Epidermal melanocyte (primary cell): ENCODE measurements around the gene CCT7.
A peak's percentile ranks its signal among the peaks of the same experiment; 100 is the strongest.

ENCODE experiments used
- DNase-seq: peaks from one replicate; pipeline ENCODE4 v3.0.0; 2011; ENCODE audit warnings: low spot score; ENCODE audit not compliant: insufficient read length

CCT7 gene

DNA sequence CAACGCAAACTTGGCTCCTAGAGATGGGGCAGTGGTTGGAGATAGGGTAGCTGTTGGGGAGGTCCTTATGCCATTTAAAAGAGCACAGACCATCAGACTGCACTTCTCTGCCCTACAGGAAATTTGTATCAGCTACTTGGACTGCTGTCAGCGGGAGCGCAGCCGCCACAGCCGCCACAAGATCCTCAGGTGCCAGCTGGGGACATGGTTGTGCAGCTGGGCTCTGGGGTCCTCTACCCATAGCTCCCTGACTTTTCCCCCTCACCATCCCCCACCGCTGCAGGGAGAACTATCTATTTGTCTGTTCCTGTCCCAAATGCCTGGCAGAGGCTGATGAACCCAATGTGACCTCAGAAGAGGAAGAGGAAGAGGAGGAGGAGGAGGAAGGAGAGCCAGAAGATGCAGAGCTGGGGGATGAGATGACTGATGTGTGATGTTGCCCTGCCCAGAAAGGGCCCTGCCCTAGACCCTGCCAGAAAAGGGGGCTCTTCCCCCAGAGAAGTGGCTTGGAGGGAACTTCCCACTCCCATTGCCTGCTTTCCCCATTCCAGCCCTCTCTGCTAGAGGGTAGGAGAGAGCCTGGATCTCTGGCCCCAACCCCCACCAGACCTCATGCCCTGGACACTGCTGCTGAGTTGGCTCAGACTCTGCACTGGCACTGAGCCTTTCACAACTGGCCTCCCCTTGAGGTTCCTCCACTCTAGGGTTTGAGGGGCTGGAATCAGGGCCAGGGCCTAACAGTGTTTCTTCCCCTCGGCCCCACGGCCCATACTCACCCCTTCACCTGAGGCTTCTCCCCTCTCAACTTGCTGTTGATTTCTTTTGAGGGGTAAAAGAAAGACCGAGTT is 8.4 kb upstream of the CCT7 start:
- DNase-seq: no peak

DNA sequence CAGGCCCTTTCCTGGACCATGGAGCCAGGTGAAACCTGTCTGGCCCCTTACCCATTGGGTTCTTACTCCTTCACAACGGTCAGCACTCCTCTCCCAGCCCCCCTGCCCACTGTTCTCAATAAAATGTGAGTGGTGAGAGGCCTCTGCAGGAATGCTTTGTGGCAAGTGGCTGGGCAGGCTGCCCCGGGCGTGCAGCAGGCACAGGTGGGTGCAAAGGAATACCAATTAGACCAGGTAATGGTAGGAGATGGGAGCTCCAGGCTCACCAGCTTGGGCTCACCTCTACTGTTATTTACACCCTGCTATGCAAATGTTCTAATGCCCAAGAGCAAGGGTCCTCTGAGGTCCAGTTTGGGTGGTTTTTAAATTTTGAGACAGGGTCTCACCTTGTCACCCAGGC is 7.0 kb upstream of the CCT7 start:
- DNase-seq: no peak

DNA sequence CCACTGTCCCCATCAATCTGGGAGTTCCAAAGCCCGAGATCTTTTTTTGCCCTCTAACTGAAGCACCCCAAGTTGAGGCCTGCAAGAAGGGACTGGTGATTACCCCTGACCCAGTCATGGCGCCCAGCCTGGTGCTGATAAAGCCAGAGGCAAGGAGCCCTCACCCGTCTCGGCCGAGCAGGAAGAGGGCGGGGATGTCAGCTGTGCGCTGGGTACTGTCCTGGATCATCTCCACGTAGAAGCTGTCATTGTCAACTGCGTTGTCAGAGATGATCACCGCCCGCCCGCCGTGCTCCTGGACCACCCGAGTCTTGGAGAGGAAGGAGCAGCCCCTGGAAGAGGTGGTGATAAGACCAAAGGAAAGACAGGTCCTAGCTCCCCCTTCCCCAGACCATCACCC is 5.5 kb upstream of the CCT7 start:
- no peak for DNase-seq

DNA sequence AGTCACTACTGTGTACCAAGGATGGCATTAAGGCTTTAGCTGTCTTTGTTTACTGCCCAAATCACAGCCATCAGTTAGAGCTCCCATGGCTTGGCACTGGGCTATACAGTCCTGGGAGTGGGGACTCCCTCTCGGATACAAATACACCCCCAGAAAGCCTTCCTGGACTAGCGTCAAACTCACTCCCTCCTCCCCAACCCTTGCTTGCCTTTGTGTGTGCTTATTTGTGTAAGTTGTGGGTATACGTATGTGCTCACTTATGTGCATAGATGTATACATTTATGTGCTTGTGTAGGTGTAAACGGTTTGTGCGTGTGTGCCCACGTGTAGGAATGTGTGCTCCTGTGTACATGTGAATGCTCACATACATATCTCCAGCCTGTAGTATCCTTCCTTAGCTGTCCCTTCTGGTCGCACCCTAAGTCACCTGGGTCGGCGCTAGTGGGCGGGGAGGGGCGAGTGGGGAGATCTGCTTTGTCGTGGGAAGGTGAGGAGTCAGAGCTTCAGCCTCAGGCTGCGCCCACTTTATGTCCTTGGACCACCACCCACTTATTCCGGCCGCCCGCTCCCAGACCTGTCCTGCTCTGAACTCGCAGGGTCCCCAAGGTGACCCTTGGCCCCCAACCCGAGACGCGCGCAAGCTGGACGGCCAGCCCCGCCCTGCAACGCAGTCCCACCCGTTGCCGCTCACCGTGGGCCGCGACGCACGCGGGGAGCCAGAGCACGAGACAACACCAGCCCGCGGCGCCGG is 1.5 kb upstream of the CCT7 start:
- no peak for DNase-seq

DNA sequence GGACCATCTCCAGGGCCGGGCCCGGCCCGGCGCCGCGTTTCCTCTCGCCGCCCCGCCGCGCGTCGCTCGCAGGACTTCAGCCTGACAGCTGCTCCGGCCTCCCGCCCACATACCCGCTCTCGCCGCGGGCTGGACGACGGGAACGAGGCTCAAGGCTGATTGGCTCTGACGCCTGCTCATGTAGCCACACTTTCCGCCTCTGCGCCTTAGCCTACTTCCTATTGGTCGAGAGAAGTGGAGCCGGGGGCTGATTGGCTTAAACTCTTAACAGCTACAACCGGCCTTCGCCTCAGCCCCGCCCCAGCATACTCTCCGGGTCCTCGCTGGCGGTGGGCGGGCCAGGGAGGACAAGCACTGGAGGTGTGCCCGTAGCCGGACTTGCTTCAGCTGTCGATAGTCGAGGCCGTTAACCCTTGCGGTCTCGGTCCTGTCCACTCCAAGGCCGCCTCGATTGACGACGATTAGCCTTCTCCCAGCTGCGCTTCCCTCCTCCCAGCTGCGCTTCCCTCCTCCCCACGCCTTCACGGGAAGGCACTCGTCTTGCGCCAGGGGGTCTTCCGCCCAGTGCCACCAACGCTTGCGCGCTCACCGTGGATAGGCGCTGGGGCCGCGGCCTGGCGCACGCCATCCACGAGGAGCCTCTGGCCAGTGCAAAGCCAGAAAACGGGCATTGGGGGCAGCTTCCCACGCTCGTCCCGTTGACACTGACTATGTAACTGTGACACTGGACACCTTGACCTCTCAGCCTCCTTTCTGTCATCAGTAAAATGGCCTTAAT is 765 bp upstream of the CCT7 start, which contains the start of gene PRADC1:
Gene PRADC1 (minus strand): TSS at position 86 of the 778 bp plus-strand sequence. CDS start 79 bp downstream, at position 7.
- DNase-seq: peak; percentile 97

DNA sequence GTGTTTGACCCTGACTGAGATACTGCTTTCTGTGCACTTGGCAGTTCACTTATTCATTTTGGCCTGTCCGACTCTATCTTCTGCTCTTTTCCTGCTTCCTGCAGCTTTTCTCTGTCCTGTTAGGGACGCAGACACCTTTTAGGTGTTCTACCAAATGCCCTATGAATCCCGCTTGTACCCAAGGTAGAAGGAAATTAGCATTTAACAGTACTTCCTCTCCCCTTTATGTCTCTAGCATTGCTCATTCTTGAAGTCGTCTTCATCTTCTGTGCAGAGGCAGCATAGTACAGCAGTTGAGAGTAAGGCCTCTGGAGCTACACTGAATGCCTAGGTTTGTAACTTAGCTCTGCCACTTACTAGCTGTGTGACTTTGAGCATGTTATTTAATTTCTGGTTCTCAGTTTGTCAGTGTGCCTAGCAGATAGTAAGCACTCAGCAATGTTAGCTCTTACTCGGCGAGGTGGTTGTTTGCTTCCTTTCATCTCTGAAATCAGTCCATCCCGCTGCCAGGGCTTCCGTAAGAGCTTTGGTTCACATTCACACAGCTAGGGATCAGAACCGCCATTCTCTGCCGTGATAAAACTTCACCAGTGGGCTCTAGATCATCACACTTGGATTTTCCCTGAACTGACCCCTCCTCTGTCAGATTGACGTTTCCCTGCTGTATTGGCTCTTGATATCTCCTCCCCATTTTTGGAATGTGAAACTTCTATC is 1.4 kb downstream of the CCT7 start:
- no peak for DNase-seq

DNA sequence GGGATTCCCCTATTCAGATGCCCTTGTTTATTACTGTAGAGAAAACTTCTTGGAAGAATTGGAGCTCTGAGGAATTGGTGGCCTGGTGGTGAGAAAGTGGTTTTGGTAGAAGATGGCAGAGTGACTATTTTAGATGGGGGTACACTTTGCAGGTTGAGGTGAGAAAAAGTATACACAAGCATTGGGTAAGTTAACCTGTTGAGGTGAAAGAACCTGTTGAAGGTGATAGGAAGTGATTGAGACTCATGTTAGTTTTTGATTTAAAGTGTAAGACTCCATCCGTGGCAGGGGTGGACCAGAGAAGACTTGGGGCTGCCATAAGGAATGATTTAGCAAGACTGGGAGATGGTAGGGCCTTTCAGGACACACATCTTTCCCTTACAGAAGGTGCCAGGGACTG is 3.1 kb downstream of the CCT7 start:
- DNase-seq: no peak

DNA sequence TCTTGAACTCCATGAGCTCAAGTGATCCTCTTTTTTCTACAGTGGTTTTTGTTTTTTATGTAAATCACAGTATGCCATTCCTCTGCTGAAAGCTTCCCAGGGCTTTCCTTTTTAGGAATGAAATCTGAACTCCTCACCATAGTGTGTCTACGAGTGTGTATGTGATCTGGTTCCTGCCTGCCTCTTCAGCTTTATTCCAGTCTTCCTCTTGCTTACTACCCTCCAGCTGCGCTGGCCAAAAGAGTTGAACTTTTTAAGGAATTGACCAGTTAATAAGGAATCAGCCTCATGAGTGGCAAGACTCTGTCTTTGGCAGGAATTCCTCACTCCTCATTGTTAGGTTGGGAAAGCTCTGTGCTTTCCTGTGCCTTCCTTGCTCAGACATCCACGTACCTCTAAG is 4.0 kb downstream of the CCT7 start:
- no peak for DNase-seq

DNA sequence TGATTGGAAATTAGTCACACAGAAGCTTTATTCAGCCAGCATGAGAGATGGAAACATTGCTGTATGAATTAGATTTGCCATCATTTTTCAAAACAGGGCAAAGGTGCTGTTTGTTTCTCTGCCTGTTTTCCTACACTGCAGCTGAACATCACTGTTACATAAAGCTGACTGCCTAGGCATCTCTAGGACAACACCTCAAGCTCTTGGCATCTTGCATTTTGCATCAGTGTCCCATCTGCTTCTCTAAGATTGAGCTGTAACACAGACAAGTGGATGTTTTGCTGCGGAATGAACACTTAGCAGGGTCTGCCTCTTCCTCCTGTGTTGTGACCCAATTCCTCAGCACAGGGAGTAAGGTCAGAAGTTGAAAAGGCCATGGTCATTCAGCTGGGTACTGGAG is 4.9 kb downstream of the CCT7 start:
- DNase-seq: no peak

DNA sequence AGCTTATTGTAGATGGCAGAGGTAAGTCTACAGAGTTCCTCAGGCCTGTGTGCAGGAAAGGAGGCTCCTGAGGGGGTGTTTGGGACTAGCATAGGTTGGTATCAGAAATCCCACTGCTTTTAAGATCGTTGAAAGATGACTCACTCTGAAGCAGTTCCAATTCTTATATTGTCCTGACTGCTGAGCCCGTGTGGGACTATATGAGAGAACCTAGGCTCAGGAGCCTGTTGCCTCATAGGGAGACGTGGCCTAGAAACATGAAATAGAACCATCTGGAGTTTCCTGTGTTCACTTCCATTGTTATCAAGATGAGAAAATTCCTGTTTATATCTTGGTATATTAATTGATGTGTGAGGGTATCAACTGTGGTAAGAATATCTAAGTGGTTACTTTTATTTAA is 5.7 kb downstream of the CCT7 start:
- DNase-seq: no peak

DNA sequence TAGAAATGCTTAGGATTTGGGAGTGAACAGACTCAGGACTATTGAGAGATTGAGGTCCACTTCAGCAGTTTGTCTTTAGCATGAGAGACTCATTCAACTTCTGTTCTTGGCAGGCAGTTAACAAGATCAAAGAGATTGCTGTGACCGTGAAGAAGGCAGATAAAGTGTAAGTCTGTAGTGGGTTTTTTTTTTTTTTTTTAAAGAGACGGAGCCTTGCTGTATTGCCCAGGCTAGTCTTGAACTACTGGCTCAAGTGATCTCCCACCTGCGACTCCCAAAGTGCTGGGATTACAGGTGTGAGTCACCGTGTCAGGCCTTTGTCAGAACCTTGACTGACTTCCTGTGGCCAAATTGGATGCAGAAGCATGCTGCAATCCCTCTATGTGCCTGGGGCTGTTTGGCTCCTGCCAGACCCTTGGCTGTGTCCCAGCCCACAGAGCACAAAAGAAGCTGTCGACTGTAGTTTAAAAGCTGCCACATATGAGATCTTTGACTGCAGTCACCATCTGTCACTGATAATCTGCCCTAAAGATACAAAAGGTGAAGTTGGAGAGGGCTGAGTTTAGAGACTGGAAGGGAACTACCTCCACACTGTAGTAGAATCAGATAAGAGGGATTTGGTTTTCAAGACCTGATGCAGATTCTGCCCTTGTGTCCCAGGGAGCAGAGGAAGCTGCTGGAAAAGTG is 9.9 kb downstream of the CCT7 start:
- DNase-seq: no peak

DNA sequence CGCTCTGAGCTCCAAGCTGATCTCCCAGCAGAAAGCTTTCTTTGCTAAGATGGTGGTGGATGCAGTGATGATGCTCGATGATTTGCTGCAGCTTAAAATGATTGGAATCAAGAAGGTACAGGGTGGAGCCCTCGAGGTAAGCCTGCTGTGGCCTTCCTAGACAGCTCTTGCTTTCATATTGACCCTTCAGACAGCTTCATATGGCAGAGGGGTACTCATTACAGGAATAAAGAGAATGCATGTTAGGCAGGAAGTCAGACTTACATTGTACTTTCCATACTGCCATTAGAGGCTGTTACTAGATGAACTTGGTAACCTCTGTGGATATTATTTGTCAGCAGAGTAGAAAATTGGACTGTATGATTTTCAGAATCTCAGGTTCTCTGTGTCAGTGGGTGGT is 10.5 kb downstream of the CCT7 start:
- no peak for DNase-seq

DNA sequence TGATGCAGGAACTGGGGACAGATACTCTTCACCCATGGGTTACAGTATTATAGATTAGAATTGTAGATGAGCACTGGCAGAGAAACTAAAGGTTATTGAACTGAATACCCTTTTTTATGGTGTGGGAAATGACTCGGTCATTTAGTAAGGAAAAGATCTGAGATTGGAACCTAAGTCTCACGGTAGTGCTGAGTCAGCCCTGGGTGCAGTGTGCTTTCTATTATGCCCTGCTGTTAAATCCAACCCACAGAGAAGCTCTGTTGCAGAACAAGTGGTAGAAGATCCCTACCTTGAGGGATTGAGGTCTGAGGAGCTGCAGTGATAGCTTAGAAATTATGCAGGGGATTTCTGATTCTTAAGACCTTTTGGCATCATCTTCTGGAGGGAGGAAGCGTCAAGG is 12.7 kb downstream of the CCT7 start:
- no peak for DNase-seq

DNA sequence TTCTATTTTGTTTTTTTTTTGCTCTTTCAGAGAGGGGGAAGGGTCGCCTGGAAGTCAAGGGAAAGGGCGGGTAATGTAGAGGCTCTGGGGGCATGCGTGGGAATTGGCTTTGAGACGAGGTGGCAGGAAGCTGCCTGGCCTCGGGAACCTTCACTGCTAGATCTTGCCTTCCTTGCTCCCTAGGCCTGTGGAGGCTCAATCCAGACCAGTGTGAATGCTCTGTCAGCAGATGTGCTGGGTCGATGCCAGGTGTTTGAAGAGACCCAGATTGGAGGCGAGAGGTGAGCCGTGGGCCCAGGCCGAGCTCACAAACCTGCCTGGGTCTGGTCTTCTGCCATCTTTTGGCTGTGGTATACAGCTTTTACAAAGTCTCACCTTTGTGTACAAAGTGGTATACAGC is 15.5 kb downstream of the CCT7 start:
- DNase-seq: no peak

DNA sequence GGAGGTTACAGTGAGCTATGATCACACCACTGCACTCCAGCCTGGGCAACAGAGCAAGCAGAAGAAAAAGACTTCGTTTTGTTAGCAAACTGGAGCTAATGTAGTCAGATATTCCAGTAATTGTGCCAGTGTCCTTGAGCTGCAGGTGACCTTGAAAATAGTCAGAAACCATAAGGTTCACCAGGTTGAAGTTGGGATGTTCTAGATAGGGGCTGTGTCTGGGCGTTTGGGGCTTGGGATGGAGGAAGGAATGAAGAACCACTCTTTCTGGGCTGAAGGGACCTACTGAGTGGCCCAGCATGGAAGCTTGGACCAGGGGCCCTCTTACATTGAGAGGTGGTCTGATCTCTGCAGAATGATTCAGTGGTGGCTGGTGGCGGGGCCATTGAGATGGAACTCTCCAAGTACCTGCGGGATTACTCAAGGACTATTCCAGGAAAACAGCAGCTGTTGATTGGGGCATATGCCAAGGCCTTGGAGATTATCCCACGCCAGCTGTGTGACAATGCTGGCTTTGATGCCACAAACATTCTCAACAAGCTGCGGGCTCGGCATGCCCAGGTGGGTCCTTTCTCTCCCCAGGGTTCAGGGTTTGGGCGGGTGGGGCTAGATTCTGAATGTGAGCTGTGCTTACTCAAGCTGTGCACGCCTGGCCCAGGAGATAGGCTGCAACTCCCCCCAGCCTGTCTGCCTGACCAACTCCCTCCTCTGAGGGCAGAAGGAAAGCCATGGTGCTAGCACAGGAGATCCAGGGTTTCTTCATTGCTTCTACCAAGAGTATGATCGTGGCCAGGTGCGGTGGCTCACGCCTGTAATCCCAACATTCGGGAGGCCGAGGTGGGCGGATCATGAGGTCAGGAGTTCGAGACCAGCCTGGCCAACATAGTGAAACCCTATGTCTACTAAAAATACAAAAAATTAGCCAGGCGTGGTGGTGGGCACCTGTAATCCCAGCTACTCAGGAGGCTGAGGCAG is 17.1 kb downstream of the CCT7 start:
- DNase-seq: no peak

DNA sequence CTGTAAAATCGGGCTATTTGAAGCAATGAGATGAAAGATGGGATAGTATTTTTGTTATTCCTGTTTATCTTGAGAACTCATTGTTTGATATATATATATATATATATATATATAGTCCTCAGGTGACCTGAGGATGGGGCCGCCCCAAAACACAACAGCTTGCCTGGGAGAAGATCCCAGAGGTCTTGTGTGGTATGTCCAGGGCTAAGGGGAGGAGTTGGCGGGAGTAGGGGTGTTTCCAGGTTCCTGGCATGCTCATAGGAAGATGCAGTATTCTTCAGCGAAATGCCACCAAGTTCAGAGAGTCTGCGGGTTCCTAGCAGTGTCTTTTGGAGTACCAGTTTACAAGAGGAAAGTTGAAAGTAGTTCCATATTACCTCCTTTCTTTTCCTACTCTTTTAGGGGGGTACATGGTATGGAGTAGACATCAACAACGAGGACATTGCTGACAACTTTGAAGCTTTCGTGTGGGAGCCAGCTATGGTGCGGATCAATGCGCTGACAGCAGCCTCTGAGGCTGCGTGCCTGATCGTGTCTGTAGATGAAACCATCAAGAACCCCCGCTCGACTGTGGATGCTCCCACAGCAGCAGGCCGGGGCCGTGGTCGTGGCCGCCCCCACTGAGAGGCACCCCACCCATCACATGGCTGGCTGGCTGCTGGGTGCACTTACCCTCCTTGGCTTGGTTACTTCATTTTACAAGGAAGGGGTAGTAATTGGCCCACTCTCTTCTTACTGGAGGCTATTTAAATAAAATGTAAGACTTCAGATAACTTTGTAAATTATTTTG is 18.3 kb downstream of the CCT7 start:
- DNase-seq: no peak

DNA sequence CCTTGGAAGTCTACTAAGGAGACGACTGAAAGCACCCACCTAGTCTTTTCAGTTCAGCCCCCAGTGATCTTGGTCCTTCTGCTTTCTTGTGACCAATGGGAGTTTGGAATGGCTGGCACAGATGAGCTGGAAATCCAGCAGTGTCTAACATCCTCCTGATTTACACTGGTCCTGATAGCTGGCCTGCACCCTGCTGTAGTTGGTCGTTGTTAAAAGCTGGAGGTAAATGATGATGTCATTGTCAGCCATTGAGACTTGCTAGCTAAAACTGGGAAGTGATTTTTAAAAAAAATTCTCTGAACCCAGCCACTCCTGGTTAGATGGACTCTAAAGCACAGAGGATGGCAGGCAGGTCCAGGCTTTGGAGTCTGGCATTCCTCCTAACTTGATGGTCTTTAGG is 19.3 kb downstream of the CCT7 start:
- DNase-seq: no peak

DNA sequence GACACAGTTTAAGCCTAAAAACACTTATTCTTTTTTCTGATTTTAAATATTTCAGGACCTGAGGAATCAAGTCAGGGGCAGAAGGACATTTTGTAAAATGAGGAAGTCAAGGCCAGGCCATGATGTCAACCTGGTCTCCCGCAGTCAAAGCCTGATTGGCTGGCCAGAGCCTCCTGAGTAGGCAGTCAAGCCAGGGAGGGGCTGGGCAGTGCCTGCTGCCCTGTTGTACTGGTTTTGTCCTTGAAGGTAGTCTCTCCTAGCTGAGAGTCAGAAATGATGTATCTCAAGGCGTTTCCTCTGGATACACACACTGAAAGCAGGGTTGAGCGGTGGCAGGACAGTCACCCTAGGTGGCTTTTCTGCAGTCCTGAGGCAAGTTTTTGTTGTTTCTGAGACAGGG is 19.8 kb downstream of the CCT7 start:
- DNase-seq: no peak
